A673 (cell line): ENCODE data around the gene UBXN10.

Source experiments
- CTCF ChIP-seq: fragments of 300-800, 200-600 bp; sonication (generic); conservative IDR thresholded peaks from 2 replicates; pipeline ENCODE4 v1.5.1; 2017; ENCODE audit warnings: low read depth, mild to moderate bottlenecking, antibody characterized with exemption, low read length, moderate library complexity, mixed read lengths
- EZH2 ChIP-seq: fragments of 200-600 bp; sonication (generic); IDR thresholded peaks from 2 replicates; pipeline ENCODE4 v1.6.1; 2017; ENCODE audit warnings: borderline replicate concordance, low read depth, mild to moderate bottlenecking, mixed read lengths, antibody characterized with exemption, low read length; ENCODE audit not compliant: poor library complexity, severe bottlenecking

DNA sequence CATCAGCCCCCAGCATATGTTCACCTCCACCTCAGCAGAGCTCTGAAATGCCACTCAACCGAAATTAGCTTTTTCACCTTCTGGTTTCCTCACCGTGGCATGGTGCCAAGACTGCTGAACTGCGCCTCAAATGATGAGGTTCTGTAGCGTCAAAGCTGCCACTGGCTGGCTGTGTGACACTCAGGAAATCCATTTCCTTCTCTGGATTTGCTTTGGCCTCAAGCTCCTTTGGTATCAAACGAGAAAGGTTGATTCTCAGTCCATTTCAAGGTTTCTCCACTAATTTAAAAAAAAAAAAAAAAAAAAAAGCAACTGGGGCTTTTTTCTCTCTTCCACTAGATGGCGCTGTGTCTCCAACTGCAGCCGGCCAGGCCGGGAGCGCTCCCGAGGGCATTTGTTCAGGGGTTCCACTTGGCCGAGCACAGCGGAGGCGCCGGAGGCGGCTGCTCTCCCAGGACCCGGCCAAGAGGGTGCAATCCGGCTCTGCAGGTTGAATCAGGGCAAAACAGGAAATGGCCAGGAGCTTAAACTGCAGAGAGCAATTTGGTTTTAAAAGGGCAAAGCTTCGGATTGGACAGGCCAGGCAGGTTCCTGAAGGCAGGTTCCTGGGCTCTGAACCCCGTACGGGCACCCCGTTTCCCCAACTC, 26.9 kb downstream of the UBXN10 start:
- no peak for TF ChIP-seq EZH2
- peak; percentile 93 for TF ChIP-seq CTCF
